ENCODE data around the gene MTPN.

MTPN gene

GRCh38 chr7:135977007-135977741 lies at the start of gene MTPN:
Gene MTPN, minus strand, starts transcription at chr7:135977359. Its CDS starts 259 bp downstream, at chr7:135977100.
- peak; percentile 99 for DNase-seq (ENCODE audit: low read depth)
- peak; percentile 60 for TF ChIP-seq POLR2A (IDR thresholded peaks at IDR 0.05; ENCODE audit: extremely low read depth, insufficient read length)
- no peak for TF ChIP-seq CTCF (IDR thresholded peaks at IDR 0.05; ENCODE audit: low read depth, low read length)
- peak; percentile 39; the same call in 1 of the 2 replicates for TF ChIP-seq MAX (IDR thresholded peaks at IDR 0.05; ENCODE audit: low read depth, low read length)
- TF ChIP-seq MYC (IDR thresholded peaks at IDR 0.05; ENCODE audit: low read depth, low read length): peak; percentile 68
- H3K4me3 ChIP-seq (ENCODE audit: low read depth, low read length): peak within 1 kb of the TSS; percentile 88

GRCh38 chr7:136026209-136026608 lies 49.0 kb upstream of the MTPN start:
- H3K4me3 ChIP-seq (ENCODE audit: low read depth, low read length): no peak overlapping the region
- DNase-seq (ENCODE audit: low read depth): no peak
- no peak for TF ChIP-seq POLR2A (IDR thresholded peaks at IDR 0.05; ENCODE audit: extremely low read depth, insufficient read length)
- no peak for TF ChIP-seq MYC (IDR thresholded peaks at IDR 0.05; ENCODE audit: low read depth, low read length)
- TF ChIP-seq CTCF (IDR thresholded peaks at IDR 0.05; ENCODE audit: low read depth, low read length): no peak
- TF ChIP-seq MAX (IDR thresholded peaks at IDR 0.05; ENCODE audit: low read depth, low read length): no peak

GRCh38 chr7:136023134-136023869 lies 46.1 kb upstream of the MTPN start:
- TF ChIP-seq POLR2A (IDR thresholded peaks at IDR 0.05; ENCODE audit: extremely low read depth, insufficient read length) (no peak), MAX (IDR thresholded peaks at IDR 0.05; ENCODE audit: low read depth, low read length) (no peak), MYC (IDR thresholded peaks at IDR 0.05; ENCODE audit: low read depth, low read length) (no peak), CTCF (IDR thresholded peaks at IDR 0.05; ENCODE audit: low read depth, low read length) (no peak)
- H3K4me3 ChIP-seq (ENCODE audit: low read depth, low read length): no peak overlapping the region
- DNase-seq (ENCODE audit: low read depth): no peak

GRCh38 chr7:136020556-136020955 lies 43.4 kb upstream of the MTPN start:
- no peak overlapping the region for H3K4me3 ChIP-seq (ENCODE audit: low read depth, low read length)
- TF ChIP-seq CTCF (IDR thresholded peaks at IDR 0.05; ENCODE audit: low read depth, low read length): no peak
- TF ChIP-seq MYC (IDR thresholded peaks at IDR 0.05; ENCODE audit: low read depth, low read length): no peak
- no peak for TF ChIP-seq MAX (IDR thresholded peaks at IDR 0.05; ENCODE audit: low read depth, low read length)
- TF ChIP-seq POLR2A (IDR thresholded peaks at IDR 0.05; ENCODE audit: extremely low read depth, insufficient read length): no peak
- no peak for DNase-seq (ENCODE audit: low read depth)

- no peak for DNase-seq (ENCODE audit: low read depth)
- H3K4me3 ChIP-seq (ENCODE audit: low read depth, low read length): no peak overlapping the region
Observed at GRCh38 chr7:136018104-136018503, 40.9 kb upstream of the MTPN start.

More at GRCh38 chr7:136018104-136018503, 40.9 kb upstream of the MTPN start:
- TF ChIP-seq MAX (IDR thresholded peaks at IDR 0.05; ENCODE audit: low read depth, low read length): no peak
- TF ChIP-seq CTCF (IDR thresholded peaks at IDR 0.05; ENCODE audit: low read depth, low read length): no peak
- TF ChIP-seq MYC (IDR thresholded peaks at IDR 0.05; ENCODE audit: low read depth, low read length): no peak
- no peak for TF ChIP-seq POLR2A (IDR thresholded peaks at IDR 0.05; ENCODE audit: extremely low read depth, insufficient read length)
